Hepatocyte (in vitro differentiated cells): ENCODE results near the gene GATA6.

Experiments
- EZH2phosphoT487 ChIP-seq: fragments of 200-600 bp; sonication (generic); IDR thresholded peaks from one replicate; pipeline ENCODE4 v1.6.1; 2018; ENCODE audit warnings: antibody characterized with exemption, mild to moderate bottlenecking, low read depth, moderate library complexity; ENCODE audit not compliant: unreplicated experiment, severe bottlenecking
- TF ChIP-seq, protein P1 (sequence below): fragments of 200-600 bp; sonication (generic); IDR thresholded peaks from 2 replicates; pipeline ENCODE4 v1.5.1; 2016; ENCODE audit warnings: antibody characterized with exemption, mild to moderate bottlenecking; ENCODE audit not compliant: poor library complexity

DNA sequence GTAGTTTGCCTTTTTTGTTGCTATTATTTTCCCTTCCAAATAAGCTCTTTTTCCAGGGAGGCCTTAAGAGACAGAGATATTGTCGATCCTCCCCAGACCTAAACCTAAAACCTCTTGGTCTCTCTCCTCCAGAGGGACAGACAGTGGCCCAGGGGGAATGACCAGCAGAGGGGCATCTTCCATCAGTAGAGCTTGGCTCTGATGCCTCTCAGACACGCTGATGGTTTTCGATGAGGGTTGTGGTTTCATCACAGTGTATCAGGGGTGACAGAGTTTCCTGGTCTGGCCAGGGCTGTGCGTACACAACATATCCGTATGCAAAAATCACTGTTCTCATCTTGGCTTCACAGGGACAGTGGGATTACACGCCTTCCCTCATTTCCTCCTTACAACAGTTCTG, 68.6 kb downstream of the GATA6 start:
- TF ChIP-seq, protein P1, sequence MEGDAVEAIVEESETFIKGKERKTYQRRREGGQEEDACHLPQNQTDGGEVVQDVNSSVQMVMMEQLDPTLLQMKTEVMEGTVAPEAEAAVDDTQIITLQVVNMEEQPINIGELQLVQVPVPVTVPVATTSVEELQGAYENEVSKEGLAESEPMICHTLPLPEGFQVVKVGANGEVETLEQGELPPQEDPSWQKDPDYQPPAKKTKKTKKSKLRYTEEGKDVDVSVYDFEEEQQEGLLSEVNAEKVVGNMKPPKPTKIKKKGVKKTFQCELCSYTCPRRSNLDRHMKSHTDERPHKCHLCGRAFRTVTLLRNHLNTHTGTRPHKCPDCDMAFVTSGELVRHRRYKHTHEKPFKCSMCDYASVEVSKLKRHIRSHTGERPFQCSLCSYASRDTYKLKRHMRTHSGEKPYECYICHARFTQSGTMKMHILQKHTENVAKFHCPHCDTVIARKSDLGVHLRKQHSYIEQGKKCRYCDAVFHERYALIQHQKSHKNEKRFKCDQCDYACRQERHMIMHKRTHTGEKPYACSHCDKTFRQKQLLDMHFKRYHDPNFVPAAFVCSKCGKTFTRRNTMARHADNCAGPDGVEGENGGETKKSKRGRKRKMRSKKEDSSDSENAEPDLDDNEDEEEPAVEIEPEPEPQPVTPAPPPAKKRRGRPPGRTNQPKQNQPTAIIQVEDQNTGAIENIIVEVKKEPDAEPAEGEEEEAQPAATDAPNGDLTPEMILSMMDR, result no peak
- TF ChIP-seq EZH2phosphoT487, result no peak
